Inferior parietal cortex (tissue), 1 donor: ENCODE results near the gene CD2AP.
"Not testable (repeated sequence)": the region's sequence is repeated elsewhere in the genome, so short reads cannot be mapped to it uniquely, and the experiment has no call there.

Experiments used
- DNase-seq: peaks from one replicate; pipeline ENCODE4 v3.0.0-alpha.2; 2016; ENCODE audit errors: extremely low spot score

CD2AP gene, protein sequence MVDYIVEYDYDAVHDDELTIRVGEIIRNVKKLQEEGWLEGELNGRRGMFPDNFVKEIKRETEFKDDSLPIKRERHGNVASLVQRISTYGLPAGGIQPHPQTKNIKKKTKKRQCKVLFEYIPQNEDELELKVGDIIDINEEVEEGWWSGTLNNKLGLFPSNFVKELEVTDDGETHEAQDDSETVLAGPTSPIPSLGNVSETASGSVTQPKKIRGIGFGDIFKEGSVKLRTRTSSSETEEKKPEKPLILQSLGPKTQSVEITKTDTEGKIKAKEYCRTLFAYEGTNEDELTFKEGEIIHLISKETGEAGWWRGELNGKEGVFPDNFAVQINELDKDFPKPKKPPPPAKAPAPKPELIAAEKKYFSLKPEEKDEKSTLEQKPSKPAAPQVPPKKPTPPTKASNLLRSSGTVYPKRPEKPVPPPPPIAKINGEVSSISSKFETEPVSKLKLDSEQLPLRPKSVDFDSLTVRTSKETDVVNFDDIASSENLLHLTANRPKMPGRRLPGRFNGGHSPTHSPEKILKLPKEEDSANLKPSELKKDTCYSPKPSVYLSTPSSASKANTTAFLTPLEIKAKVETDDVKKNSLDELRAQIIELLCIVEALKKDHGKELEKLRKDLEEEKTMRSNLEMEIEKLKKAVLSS

DNA sequence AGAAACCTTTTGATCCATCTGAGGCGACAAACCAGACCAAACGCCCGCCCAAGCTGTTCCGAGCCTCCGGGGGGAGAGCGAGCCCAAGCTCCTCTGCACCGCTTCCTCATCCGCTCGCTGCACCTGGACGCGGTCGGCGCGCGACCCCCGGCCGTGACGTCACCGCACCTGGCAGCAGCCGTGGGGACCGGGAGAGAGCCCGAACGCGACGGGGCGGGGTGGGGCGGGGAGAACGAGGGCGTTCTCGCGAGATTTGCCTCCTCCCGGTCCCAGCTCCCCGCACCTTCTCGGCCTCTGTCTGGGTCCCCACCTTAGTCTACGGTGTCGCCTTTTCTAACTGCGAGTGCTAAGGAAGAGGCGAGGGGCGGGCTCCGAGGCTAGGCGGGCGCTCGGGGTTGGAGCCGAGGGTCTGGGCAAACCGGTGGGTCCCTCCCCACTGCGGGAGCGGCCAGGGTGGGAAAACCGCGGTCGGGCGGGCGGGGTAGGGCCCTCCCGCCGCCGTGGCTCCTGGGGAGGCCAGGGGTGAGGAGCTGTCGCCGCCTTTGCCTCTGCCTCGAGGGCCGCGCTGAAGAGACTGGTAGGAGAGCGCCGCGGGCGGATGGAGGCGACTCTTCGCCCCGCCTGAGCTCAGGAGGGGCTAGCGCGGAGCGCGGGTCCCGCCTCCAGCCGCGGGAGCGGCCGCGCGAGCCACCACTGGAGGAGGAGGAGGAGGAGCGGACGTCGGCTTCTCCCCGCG lies at the start of gene CD2AP:
Gene CD2AP (plus strand): TSS at position 293 of the 736 bp plus-strand sequence. CDS start 456 bp downstream, outside the sequence.
- DNase-seq = peak; percentile 79

DNA sequence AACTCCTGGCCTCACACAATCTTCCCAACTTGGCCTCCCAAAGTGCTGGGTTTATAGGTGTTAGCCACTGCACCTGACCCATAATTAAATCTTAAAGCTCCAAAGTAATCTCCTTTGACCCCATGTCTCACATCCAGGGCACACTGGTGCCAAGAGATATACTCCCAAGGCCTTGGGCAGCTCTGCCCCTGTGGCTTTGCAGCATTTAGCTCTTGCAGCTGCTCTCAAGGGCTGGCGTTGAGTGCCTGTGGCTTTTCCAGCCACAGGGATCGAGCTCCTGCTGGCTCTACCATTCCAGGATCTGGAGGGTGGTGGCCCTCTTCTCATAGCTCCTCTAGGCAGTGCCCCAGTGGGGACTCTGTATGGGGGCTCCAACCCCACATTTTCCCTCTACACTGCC lies 49.3 kb upstream of the CD2AP start:
- DNase-seq = no peak

DNA sequence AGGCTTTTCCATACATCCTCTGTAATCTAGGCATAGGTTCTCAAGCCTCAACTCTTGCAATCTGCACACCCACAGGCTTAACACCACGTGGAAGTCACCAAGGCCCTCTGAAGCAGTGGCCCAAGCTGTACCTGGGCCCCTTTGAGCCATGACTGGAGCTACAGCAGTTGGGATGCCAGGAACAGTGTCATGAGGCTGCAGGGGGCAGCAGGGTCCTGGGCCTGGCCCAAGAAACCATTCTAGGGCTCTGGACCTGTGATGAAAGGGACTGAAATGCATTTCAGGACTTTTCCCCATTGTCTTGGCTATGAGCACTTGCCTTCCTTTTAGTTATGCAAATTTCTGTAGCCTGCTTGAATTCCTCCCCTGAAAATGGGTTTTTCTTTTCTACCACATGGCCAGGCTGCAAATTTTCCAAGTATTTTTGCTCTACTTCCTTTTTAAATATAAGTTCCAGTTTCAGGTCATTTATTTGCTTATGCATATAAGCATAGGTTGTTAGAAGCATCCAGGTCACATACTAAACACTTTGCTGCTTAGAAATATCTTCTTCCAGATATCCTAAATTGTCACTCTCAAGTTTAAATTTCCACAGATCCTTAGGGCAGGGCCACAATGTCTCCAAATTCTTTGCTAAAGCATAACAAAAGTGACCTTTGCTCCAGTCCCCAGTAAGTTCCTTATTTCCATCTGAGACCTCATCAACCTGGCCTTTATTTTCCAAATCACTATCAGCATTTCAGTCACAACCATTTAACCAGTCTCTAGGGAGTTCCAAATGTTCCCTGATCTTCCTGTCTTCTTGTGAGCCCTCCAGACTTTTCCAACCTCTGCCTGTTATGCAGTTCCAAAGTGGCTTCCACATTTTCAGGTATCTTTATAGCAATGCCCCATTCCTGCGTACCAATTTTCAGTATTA lies 48.6 kb upstream of the CD2AP start:
- no peak for DNase-seq

DNA sequence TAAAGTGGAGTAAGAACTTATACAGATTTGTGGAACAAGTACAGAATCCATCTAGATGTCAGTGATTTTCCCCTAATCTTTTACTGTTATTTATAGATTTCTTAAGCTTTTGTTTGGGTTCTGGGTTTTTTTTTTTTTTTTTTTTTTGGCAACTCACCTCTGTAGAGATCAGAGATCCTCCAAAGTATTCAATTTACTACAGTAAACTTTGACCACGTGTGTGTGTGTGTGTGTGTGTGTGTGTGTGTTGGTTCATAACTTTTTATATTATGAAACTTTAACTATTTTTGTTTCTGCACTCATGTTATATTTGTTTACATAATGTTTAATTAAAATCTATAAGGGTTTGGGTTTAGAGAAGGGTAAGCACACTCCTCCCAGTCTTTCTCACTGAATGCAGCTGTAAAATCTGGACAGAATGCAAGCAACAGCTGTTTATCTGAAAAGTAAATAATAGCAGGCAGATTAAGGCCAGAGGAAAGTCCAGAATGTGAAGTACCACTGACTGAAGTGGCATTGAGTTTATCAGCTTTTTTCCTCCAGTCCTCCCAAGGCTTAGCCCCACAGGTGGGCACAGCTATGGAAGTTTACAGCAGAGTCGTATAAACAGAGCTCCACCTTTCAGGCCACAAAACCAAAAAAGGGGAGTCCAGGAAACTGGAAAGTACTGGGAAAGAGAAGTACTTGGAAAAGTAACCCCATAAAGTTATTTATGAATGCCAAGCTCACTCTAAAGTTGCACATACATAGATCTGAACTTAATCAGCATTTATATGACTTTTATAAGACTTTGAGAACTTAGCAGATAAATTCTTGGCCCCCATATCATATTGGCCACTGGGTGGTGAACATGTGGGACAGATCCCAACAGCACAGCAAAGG lies 43.0 kb upstream of the CD2AP start:
- no peak for DNase-seq

DNA sequence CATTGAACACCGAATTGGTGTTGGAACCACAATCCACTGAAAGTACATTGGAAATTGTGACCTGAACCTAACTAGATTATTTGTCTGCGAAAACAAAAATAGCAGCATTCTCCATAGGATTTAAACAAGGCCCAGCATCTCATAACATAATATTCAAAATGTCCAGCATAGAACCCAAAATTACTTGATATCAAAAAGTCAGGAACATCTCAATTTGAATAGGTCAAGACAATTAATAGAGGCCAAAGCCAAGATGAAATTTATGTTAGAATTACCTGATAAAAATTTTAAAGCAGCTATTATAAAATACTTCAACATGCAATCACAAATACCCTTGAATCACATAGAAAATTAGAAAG lies 42.4 kb upstream of the CD2AP start:
- DNase-seq = no peak

DNA sequence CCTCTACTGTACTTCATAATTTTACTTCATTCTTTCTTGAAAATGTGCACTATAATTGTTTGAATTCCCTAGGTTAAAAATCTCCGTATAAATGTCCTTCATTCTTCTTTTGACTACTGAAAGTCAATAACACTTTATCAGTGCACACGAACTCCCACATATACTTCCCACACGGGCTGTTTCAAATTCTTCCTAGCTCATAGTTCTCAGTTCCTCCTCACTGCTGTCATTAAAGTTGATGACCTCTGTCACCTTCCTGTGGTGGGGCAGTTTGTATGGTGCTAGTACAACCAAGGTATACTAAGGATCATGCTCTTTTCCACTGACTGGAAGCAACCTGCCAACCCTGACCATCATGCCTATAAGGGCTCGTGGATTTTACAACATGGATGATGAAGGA lies 40.0 kb upstream of the CD2AP start:
- DNase-seq = no peak

DNA sequence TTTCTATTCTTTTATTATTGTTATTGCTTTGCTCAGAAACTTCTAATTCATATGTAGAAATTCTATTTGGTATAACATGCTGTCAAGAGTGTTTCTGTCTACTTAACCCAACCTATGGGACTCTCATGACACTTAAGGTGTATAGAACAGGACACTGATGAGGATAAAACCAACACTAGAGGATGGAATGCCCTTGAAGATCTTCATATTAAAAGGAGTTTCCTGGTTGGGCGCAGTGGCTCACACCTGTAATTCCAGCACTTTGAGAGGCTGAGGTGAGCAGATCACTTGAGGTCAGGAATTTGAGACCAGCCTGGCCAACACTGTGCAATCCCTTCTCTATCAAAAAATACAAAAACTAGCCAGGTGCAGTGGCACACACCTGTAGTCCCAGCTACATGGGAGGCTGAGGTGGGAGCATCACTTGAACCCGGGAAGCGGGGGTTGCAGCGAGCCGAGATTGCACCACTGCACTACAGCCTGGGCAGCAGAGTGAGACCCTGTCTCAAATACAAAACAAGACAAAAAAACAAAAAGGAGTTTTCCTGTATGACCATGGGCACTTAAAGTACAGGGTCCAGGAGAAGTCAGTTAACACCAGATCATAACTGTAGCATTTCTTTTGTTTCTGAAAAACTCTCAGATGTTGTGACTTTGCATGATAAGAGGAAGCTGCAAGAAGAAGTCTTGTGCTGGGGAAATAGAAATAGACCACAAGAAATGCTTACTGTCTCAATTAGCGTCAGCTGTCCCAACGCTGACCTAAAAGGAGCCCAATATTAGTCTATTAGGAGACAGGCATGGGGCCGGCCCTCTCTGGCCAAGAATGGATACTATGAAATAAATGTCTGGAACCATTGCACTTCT lies 38.9 kb upstream of the CD2AP start:
- no peak for DNase-seq

DNA sequence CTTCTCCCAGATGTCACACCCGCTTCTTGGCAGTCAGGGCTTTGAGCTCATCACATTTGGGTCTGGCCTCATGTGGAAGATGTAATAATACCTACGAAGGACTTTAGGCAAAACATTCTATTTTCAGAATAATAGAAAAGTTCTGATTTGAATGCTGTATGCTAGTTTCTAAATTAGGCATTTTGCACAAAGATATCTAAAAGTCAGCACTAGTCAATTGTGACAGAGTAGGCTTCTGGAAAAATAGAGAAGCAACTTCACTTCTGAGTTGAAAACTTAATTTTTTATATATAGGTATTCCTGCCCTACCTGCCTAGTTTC lies 38.3 kb upstream of the CD2AP start:
- DNase-seq = no peak

DNA sequence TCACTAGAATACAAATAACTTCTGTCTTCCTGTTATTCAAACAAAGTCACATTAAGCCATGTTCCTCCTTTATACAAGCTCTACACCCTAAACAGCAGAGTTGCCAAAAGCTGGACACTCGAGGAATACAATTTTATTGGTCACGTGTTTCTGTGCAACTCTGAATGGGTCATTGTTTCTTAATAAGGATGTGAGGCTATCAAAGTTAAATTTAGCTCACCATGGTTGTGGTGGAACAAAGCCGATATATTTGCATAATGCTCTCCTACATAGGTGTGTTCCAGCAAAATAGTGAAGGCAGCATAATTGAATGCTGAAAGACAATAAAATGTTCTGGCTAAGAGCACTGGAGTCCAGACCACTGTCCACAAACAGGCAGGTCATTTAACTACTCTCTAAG lies 36.9 kb upstream of the CD2AP start:
- DNase-seq = no peak

DNA sequence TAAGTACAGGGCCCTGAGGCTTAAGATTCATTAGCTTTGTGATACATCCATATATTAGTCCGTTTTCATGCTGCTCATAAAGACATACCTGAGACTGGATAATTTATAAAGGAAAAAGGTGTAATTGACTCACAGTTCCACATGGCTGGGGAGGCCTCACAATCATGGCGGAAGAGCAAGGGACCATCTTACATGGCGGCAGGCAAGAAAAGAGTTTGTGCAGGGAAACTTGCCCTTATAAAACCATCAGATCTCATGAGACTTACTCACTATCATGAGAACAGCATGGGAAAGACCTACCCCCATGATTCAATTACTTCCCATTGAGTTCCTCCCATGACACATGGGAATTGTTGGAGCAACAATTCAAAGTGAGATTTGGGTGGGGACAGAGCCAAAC lies 32.6 kb upstream of the CD2AP start:
- not testable (repeated sequence) for DNase-seq

DNA sequence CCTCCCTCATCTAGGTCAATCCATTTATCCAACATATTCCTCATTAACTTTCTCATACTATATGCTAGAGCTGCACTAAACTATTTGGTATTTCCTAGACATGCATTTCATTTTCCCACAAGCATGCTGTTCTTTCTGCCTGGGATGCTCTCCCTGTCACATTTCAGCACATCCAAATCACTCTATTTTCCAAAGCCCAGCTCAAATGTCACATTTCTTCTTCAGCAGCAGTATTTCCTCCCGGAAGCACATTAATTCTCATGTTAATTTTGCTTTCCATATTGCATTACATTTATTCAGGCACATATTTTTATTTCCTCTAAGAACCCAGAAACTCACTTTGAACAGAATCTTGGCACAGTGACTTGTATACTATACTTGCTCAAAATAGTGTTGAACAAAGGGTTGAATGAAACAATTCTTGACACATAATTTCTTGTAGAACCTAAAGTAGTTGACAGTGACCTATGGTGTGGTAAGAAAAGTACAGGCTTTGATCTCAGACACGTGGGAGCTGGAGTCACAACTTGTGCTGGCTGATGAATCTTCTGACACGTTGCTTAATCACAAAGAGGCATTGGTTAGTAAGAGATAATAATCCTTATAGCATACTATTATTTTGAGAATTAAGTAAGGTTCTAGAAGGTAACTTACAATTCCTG lies 30.8 kb upstream of the CD2AP start:
- DNase-seq = no peak

DNA sequence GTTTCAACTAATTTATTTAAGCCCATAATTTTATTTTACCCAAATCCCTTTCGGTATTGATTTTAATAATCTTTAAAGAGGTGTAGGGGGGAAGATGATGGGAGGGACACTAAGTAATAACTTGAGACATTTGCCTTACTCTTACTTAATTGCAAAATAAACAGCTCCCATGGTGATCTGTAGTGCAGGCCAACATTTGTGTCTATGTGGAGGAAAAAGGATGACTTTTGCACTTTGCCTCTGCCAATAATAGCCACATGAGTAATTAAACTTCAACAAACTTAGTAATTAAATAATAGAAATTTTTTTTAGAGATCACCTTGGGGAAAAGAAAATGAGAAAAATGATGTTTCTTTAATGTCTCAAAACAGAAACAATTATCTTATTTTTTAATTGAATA lies 29.9 kb upstream of the CD2AP start:
- DNase-seq = no peak

DNA sequence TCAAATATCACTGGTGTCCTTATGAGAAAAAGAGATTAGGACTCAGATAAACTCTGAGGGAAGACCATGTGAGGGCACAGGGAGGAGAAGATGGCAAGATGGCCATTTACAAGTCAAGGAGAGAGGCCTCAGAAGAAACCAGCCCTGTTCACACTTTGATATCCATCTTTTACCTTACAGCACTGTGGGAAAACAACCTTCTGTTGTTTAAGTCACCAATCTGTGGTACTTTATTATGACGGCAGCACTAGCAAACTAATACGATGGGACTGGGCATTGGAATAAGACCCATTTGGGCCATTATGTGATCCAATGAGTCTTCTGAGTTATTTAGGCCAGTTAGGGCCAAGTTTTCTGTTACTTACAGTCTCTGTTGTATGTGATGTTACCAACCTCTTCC lies 26.4 kb upstream of the CD2AP start:
- DNase-seq = no peak

DNA sequence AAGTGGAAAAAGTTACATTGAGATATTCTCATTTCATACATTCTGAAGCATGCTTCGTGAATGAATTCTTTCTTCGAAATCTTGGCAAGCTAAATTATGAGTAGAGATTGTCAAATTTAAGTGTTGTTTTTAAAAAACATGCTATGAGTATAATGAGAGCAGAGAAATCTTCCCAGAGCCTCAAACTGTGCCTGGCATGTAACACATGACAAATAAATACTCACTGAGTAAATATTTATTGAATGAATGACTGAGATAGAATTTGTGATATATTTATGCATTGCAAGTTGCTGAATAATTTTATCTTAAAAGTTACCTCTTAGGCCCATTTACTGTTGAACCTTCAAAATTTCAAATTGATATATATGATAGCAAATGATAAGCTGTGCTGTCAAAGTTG lies 24.7 kb upstream of the CD2AP start:
- no peak for DNase-seq

DNA sequence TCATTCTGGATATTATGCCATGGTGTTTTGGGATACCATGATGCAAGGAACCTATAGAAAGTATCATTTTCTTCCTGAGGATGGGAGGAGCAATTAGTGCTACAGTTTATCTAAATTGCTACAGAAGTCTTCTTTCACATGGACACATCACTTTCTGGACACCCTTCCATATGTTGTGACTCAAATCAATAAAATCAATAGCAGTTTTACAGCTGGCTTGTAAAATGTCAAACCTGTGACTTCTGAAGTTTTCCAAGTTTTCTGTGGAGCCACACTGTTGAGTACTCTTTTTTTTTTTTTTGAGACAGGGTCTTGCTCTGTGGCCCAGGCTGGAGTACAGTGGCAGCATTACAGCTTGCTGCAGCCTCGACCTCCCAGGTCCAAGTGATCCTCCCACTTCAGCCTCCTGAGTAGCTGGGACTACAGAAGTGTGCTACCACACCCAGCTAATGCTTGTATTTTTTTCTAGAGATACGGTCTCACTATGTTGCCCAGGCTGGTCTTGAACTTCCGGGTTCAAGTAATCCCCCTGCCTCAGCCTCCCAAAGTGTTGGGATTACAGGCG lies 24.1 kb upstream of the CD2AP start:
- DNase-seq = no peak

DNA sequence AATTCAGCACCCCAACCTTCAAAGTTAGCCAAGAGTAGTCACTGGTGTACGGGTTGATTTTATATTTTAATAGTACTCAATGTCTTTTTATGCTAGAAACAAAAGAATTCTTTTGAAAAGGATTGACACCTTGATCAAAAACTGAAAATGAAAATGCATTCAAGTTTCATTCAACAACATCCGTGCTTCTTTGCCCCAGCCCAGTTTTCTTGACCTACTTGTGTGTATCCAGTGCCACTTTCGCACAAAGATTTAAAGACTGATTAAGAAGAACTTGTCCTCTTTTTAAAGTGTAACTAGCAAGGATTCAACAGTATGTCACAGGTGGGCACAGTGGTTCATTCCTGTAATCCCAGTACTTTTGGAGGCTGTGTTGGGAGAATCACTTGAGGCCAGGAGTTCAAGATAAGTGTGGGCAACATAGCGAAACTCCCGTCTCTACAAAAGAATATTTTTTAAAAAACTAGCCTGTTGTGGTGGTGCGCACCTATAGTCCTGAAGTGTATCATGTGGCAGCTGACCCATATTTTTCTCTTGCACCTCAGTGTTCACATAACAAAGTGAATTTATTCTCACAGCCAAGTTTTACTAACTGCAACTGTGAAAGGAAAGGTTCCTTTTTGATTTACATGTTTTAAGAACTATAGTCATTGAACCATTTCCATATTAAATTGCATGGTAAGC lies 22.7 kb upstream of the CD2AP start:
- no peak for DNase-seq

DNA sequence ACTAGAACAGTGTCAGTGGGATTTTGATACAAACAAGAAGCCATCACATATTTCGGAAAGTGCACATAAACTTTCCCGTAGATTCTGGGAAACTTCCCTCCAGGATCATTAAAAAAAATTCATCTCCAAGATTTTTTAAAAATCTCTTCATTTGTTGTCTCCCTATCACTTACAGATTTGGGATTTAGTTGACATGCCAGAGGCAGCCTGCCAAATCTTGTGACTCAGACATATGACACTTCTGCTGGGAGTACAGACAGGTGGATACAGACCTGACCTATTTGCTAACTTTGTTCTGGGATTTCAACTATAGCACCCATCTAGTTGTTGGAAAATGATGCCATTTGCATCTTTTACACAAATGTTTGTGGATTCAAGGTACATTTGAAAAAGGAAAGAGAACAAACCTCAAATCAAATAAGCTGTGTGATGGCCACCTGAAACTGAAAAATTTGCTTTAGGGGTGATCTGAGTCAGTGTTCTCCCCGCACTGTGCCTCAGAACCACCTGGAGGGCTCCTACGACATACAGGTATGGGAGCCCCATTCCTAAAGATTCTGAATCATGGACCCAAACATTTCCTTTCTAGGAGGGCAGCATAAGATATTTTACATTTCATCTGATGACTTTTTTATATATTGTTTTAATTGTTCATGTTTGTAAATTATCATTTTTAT lies 21.9 kb upstream of the CD2AP start:
- no peak for DNase-seq

DNA sequence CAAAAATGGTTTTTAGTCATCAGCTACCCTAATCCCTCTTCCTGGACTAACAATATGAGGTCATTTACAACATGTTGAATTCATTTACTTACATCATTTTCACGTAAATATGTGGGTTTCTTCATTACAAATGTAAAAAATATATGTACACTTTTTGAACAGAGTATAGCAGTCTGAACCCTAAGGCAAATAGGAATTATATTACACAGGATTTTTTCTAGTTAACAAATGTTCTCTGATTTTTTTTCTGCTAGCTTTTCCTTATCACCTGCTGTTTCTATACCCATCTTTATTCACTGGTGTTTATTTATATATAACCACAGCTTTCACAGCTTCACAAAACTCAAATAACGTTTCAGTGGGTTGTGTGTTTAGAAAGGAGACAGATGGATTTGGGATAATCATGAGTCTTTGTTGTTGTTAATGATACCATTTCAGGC lies 21.0 kb upstream of the CD2AP start:
- DNase-seq = no peak
